SK-N-SH (cell line): ENCODE results near the gene KCNV2. TPM values are rescaled to one million over a fixed set of nuclear protein-coding genes. Genes with fewer than 3 reads are reported as not detected.

Experiments used
- CTCF ChIA-PET: fragments of 300-600, 350-600 bp; formaldehyde crosslinking; extraction: SDS; loops from one replicate; lab custom pipeline; 2021; lab: Yijun Ruan, JAX
- POLR2A ChIA-PET: fragments of 350-600 bp; sonication (Branson Sonifier 250); formaldehyde crosslinking; extraction: SDS; loops from one replicate; lab custom pipeline; 2020; ENCODE audit warnings: antibody characterized with exemption, inconsistent platforms; lab: Yijun Ruan, JAX
- DNase-seq: peaks from one replicate; pipeline ENCODE4 v3.0.0; 2012
- H2AFZ ChIP-seq: fragments of 200-600 bp; sonication (generic); 2 replicates; pipeline ENCODE4 v1.8.1; 2016; ENCODE audit warnings: antibody characterized with exemption, mild to moderate bottlenecking, low read depth
- H3F3A ChIP-seq: fragments of 200-600 bp; sonication (generic); replicated peaks from 2 replicates; pipeline ENCODE3; 2016; ENCODE audit warnings: antibody characterized with exemption, mild to moderate bottlenecking; ENCODE audit not compliant: insufficient read depth
- H3K27ac ChIP-seq, 2 experiments: fragments of 200-500 bp in 1 of 2; fragments of 200-600 bp in 1 of 2; sonication (Bioruptor generic) in 1 of 2; sonication (generic), shearing (Covaris generic) in 1 of 2; 2 replicates each; pipeline versions ENCODE4 v1.5.1 to v1.6.1; 2014 to 2016; ENCODE audit warnings: low read depth in 2 of 2, inconsistent platforms in 1 of 2, low read length in 1 of 2, mild to moderate bottlenecking in 1 of 2, mixed read lengths in 1 of 2
- H3K27me3 ChIP-seq: fragments of 200-600 bp; sonication (generic), shearing (Covaris generic); 2 replicates; pipeline ENCODE4 v1.6.1; 2016; ENCODE audit warnings: mixed run types; ENCODE audit not compliant: insufficient read depth
- H3K36me3 ChIP-seq, 2 experiments: fragments of 200-500 bp in 1 of 2; fragments of 200-600 bp in 1 of 2; sonication (Bioruptor generic) in 1 of 2; sonication (generic) in 1 of 2; replicated peaks in 1 of 2; 2 replicates each; pipeline versions ENCODE3 to v1.5.1; 2014 to 2016; ENCODE audit warnings: low read length in 1 of 2, mild to moderate bottlenecking in 1 of 2; ENCODE audit not compliant: insufficient read depth in 2 of 2, control insufficient read depth in 1 of 2
- H3K4me1 ChIP-seq, 2 experiments: fragments of 200-500 bp in 1 of 2; fragments of 200-600 bp in 1 of 2; sonication (Bioruptor generic) in 1 of 2; sonication (generic), shearing (Covaris generic) in 1 of 2; 2 replicates each; pipeline versions ENCODE4 v1.5.1 to v1.6.1; 2014 to 2016; ENCODE audit warnings: low read depth in 1 of 2, low read length in 1 of 2, mixed run types in 1 of 2; ENCODE audit not compliant: insufficient read depth in 2 of 2, control insufficient read depth in 1 of 2
- H3K4me2 ChIP-seq: fragments of 200-600 bp; sonication (generic), shearing (Covaris generic); 2 replicates; pipeline ENCODE4 v1.6.1; 2017; ENCODE audit warnings: mixed run types
- H3K4me3 ChIP-seq, 2 experiments: fragments of 200-500 bp in 1 of 2; fragments of 200-600 bp in 1 of 2; sonication (Bioruptor generic) in 1 of 2; sonication (generic), shearing (Covaris generic) in 1 of 2; 2 replicates each; pipeline versions ENCODE4 v1.5.1 to v1.8.1; 2014 to 2016; ENCODE audit warnings: low read depth in 2 of 2, inconsistent platforms in 1 of 2, low read length in 1 of 2, mild to moderate bottlenecking in 1 of 2, mixed read lengths in 1 of 2, moderate library complexity in 1 of 2
- H3K79me2 ChIP-seq: fragments of 200-600 bp; sonication (generic); 2 replicates; pipeline ENCODE4 v1.8.1; 2017; ENCODE audit warnings: mild to moderate bottlenecking; ENCODE audit not compliant: insufficient read depth
- H3K9ac ChIP-seq: fragments of 200-600 bp; sonication (generic); 2 replicates; pipeline ENCODE4 v1.6.1; 2017; ENCODE audit warnings: mixed run types
- H3K9me2 ChIP-seq: fragments of 200-600 bp; sonication (generic); 2 replicates; pipeline ENCODE4 v1.6.1; 2017; ENCODE audit warnings: mixed run types
- H3K9me3 ChIP-seq: fragments of 200-600 bp; sonication (generic); 2 replicates; pipeline ENCODE4 v1.6.1; 2017; ENCODE audit warnings: mixed run types, mild to moderate bottlenecking, moderate library complexity
- H4K20me1 ChIP-seq: fragments of 200-600 bp; sonication (generic); 2 replicates; pipeline ENCODE4 v1.6.1; 2017; ENCODE audit warnings: mild to moderate bottlenecking, mixed run types; ENCODE audit not compliant: insufficient read depth
- CTCF ChIP-seq: fragments of 200-600 bp; sonication (generic); IDR thresholded peaks from 2 replicates; pipeline ENCODE4 v1.6.1; 2017; ENCODE audit warnings: antibody characterized with exemption, mild to moderate bottlenecking, moderate library complexity
- ELF1 ChIP-seq: IDR thresholded peaks from 2 replicates; pipeline ENCODE4 v1.4.0; 2012
- EP300 ChIP-seq, 2 experiments: IDR thresholded peaks; 2 replicates each; pipeline versions ENCODE4 v1.4.0 to v1.6.1; 2012; ENCODE audit warnings: borderline replicate concordance in 1 of 2, low read depth in 1 of 2, low read length in 1 of 2
- FOXJ3 ChIP-seq: sonication (generic); formaldehyde crosslinking; IDR thresholded peaks from 2 replicates; pipeline ENCODE4 v1.5.1; 2020; ENCODE audit warnings: mild to moderate bottlenecking, missing genetic modification reagents
- FOXM1 ChIP-seq: IDR thresholded peaks from 2 replicates; pipeline ENCODE4 v1.4.0; 2012; ENCODE audit warnings: low read depth, mild to moderate bottlenecking
- GATA2 ChIP-seq: sonication (generic); formaldehyde crosslinking; IDR thresholded peaks from 2 replicates; pipeline ENCODE4 v1.5.0; 2020; ENCODE audit warnings: mild to moderate bottlenecking, missing genetic modification reagents
- IRF3 ChIP-seq: fragments of 150-350 bp; IDR thresholded peaks from 2 replicates; pipeline ENCODE4 v1.6.1; 2016; ENCODE audit warnings: mild to moderate bottlenecking, low read depth, low read length
- MAX ChIP-seq: IDR thresholded peaks from 2 replicates; pipeline ENCODE4 v1.4.0; 2012; ENCODE audit warnings: low read depth
- NFIC ChIP-seq: IDR thresholded peaks from 2 replicates; pipeline ENCODE4 v1.4.0; 2012; ENCODE audit warnings: borderline replicate concordance
- NRF1 ChIP-seq: IDR thresholded peaks from 2 replicates; pipeline ENCODE4 v1.6.1; 2012; ENCODE audit warnings: low read depth, mild to moderate bottlenecking, low read length
- PBX3 ChIP-seq: IDR thresholded peaks from 2 replicates; pipeline ENCODE4; 2012
- POLR2AphosphoS5 ChIP-seq: IDR thresholded peaks from 2 replicates; pipeline ENCODE4 v1.6.1; 2012; ENCODE audit warnings: low read depth, low read length
- RAD21 ChIP-seq: IDR thresholded peaks from 2 replicates; pipeline ENCODE4 v1.6.1; 2012; ENCODE audit warnings: mild to moderate bottlenecking, low read length
- RXRA ChIP-seq: IDR thresholded peaks from 2 replicates; pipeline ENCODE4 v1.4.0; 2012; ENCODE audit warnings: low read depth, mild to moderate bottlenecking, borderline replicate concordance
- SIN3A ChIP-seq: IDR thresholded peaks from 2 replicates; pipeline ENCODE4 v1.6.1; 2012; ENCODE audit warnings: low read depth, mild to moderate bottlenecking, low read length, moderate library complexity, borderline replicate concordance
- TAF1 ChIP-seq: IDR thresholded peaks from 2 replicates; pipeline ENCODE4 v1.6.1; 2012; ENCODE audit warnings: low read depth, mild to moderate bottlenecking, low read length, moderate library complexity, borderline replicate concordance
- TCF12 ChIP-seq: IDR thresholded peaks from 2 replicates; pipeline ENCODE4 v1.4.0; 2012
- TEAD4 ChIP-seq: IDR thresholded peaks from 2 replicates; pipeline ENCODE4 v1.4.0; 2012; ENCODE audit warnings: mild to moderate bottlenecking, borderline replicate concordance; ENCODE audit not compliant: insufficient read depth
- USF1 ChIP-seq: IDR thresholded peaks from 2 replicates; pipeline ENCODE4 v1.4.0; 2012; ENCODE audit warnings: low read depth, borderline replicate concordance
- WGBS: methylation state at CpG from one replicate; pipeline ENCODE4 v1.1.6; 2017; ENCODE audit warnings: low lambda C conversion rate; 5-methylcytosine and 5-hydroxymethylcytosine counted together
- polyA plus RNA-seq, 3 experiments: library from polyadenylated mRNA; depleted of rRNA; stranded (reverse); fragments of >200 nt; gene quantifications; 2 replicates each; pipeline ENCODE4 v1.2.3, GENCODE V29; 2012
- TF ChIP-seq, protein P1 (sequence below): IDR thresholded peaks from 2 replicates; pipeline ENCODE4 v1.4.0; 2012; ENCODE audit warnings: low read depth, borderline replicate concordance

Gene KCNV2
- polyA plus RNA-seq, 1 of the 3 experiments (the other 2 are of a cell fraction): not detected

- peaks cover 11% of the 10 kb centered on the region for H3F3A ChIP-seq
- H3K4me1 ChIP-seq: peaks cover 0 to 15% of the 10 kb centered on the region in 2 experiments; a peak in 1 of 4 replicates
- H3K4me2 ChIP-seq: no peak overlapping the region
- no peaks in the 10 kb centered on the region for H3K27me3 ChIP-seq
- DNase-seq: no peak
- H3K4me3 ChIP-seq: no peak overlapping the region
- no peak overlapping the region for H2AFZ ChIP-seq
- H3K9me2 ChIP-seq: no peaks in the 10 kb centered on the region
- no peak for TF ChIP-seq RAD21
- TF ChIP-seq RXRA: no peak
- no peak for TF ChIP-seq SIN3A
- TF ChIP-seq FOXM1: no peak
- no peak for TF ChIP-seq IRF3
- H3K36me3 ChIP-seq: no peaks in the 10 kb centered on the region
- H3K27ac ChIP-seq: no peak overlapping the region
- no peaks in the 10 kb centered on the region for H3K9me3 ChIP-seq
- POLR2A ChIA-PET: no interaction called here
- H3K9ac ChIP-seq: no peak overlapping the region
- CTCF ChIA-PET: no interaction called here
- H3K79me2 ChIP-seq: no peaks in the 10 kb centered on the region
- WGBS: 96% methylated on average over 3 of the region's 3 CpGs
- H4K20me1 ChIP-seq: no peaks in the 10 kb centered on the region
These were observed 24.3 kb upstream of the KCNV2 start for GRCh38 chr9:2693056-2693455.

DNA sequence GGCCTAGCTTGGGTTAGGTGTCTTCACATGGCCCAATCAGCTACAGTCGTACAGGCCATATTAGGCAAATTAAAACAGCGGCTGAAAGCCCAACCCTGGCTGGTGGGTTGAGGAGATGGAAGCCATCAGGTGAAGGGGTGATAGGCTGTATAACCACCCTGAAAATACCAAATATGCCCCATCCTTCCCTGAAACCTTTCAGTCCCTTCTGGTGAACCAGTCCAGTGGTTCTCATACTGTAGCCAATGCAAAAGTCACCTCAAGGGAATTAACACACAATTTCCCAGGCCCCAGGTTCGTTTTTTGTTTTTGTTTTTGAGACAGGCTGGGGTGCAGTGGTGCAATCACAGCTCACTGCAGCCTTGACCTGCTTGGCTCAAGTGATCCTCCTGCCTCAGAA lies 19.8 kb upstream of the KCNV2 start:
- no peak overlapping the region for H3K9ac ChIP-seq
- ChIA-PET CTCF (no interaction called here), POLR2A (no interaction called here)
- H3K9me2 ChIP-seq: no peaks in the 10 kb centered on the region
- H3K9me3 ChIP-seq: no peaks in the 10 kb centered on the region
- H3K79me2 ChIP-seq: no peaks in the 10 kb centered on the region
- no peaks in the 10 kb centered on the region for H3K36me3 ChIP-seq
- H3K4me3 ChIP-seq: no peak overlapping the region
- no peak overlapping the region for H2AFZ ChIP-seq
- no peak overlapping the region for H3K27ac ChIP-seq
- H3F3A ChIP-seq: no peaks in the 10 kb centered on the region
- no peak for DNase-seq
- H3K4me2 ChIP-seq: no peak overlapping the region
- WGBS: 73% methylated on average over 3 of the region's 3 CpGs
- H3K4me1 ChIP-seq: no peaks in the 10 kb centered on the region; a peak in 1 of 4 replicates
- no peaks in the 10 kb centered on the region for H3K27me3 ChIP-seq
- no peaks in the 10 kb centered on the region for H4K20me1 ChIP-seq
- TF ChIP-seq PBX3 (no peak), TEAD4 (no peak), ELF1 (no peak), MAX (no peak), CTCF (no peak), TCF12 (no peak), EP300 (IDR thresholded peaks at IDR 0.05; ENCODE audit: borderline replicate concordance in 1 of 2, low read depth in 1 of 2, low read length in 1 of 2) (no peak), NFIC (no peak), SIN3A (no peak), POLR2AphosphoS5 (no peak), TAF1 (no peak), NRF1 (no peak), GATA2 (no peak), USF1 (no peak), FOXJ3 (CRISPR knock-in tag) (no peak)
- TF ChIP-seq, protein P1, sequence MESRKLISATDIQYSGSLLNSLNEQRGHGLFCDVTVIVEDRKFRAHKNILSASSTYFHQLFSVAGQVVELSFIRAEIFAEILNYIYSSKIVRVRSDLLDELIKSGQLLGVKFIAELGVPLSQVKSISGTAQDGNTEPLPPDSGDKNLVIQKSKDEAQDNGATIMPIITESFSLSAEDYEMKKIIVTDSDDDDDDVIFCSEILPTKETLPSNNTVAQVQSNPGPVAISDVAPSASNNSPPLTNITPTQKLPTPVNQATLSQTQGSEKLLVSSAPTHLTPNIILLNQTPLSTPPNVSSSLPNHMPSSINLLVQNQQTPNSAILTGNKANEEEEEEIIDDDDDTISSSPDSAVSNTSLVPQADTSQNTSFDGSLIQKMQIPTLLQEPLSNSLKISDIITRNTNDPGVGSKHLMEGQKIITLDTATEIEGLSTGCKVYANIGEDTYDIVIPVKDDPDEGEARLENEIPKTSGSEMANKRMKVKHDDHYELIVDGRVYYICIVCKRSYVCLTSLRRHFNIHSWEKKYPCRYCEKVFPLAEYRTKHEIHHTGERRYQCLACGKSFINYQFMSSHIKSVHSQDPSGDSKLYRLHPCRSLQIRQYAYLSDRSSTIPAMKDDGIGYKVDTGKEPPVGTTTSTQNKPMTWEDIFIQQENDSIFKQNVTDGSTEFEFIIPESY: no peak
